Adrenal gland (tissue), 5 donors: Measurements from ENCODE around the gene FBXO40.

Experiments used
- CTCF ChIP-seq, 6 experiments: fragments of 450-650 bp in 4 of 6; fragments of 200-600 bp in 2 of 6; sonication (generic) in 1 of 6; IDR thresholded peaks; 1 replicate in 5 of 6; 2 replicates in 1 of 6; pipeline versions ENCODE4 v1.5.1 to v1.8.0; 2016 to 2021; ENCODE audit warnings: antibody characterized with exemption in 6 of 6, mild to moderate bottlenecking in 2 of 6, moderate library complexity in 1 of 6
- POLR2A ChIP-seq, 2 donors: fragments of 450-650 bp; IDR thresholded peaks; one replicate each; pipeline ENCODE4 v1.6.1; 2017; ENCODE audit warnings: antibody characterized with exemption in 2 of 2, mild to moderate bottlenecking in 2 of 2, moderate library complexity in 1 of 2
- donor health status: DM: no; HTN: no; CAD: no.

GRCh38 chr3:121663171-121663847 lies 70.1 kb downstream of the FBXO40 start:
- no peak for TF ChIP-seq CTCF (IDR thresholded peaks at IDR 0.05)
- TF ChIP-seq POLR2A (IDR thresholded peaks at IDR 0.05), result no peak
